ENCODE measurements around the gene TWIST2.

Gene TWIST2

GRCh38 chr2:238875101-238875470 lies 27.2 kb downstream of the TWIST2 start:
- no peak for DNase-seq

- no peak for DNase-seq
Measured at GRCh38 chr2:238875471-238876231, 27.8 kb downstream of the TWIST2 start.

- DNase-seq, result no peak
Measured at GRCh38 chr2:238876232-238876630, 28.3 kb downstream of the TWIST2 start.

GRCh38 chr2:238878051-238878735 lies 30.3 kb downstream of the TWIST2 start:
- DNase-seq, result no peak

GRCh38 chr2:238879043-238879442 lies 31.2 kb downstream of the TWIST2 start:
- no peak for DNase-seq

- DNase-seq, result no peak
Measured at GRCh38 chr2:238879621-238880377, 31.9 kb downstream of the TWIST2 start.

GRCh38 chr2:238881353-238882081 lies 33.6 kb downstream of the TWIST2 start:
- DNase-seq, result no peak

- DNase-seq, result no peak
Measured at GRCh38 chr2:238882082-238882755, 34.3 kb downstream of the TWIST2 start.

- DNase-seq, result no peak
Measured at GRCh38 chr2:238883421-238883901, 35.6 kb downstream of the TWIST2 start.

GRCh38 chr2:238884122-238884811 lies 36.4 kb downstream of the TWIST2 start:
- DNase-seq, result no peak

GRCh38 chr2:238884812-238885408 lies 37.0 kb downstream of the TWIST2 start:
- DNase-seq, result no peak

GRCh38 chr2:238886453-238887094 lies 38.7 kb downstream of the TWIST2 start:
- DNase-seq, result no peak

- no peak for DNase-seq
Measured at GRCh38 chr2:238887616-238888015, 39.7 kb downstream of the TWIST2 start.

- DNase-seq, result no peak
Measured at GRCh38 chr2:238888781-238889180, 40.9 kb downstream of the TWIST2 start.

GRCh38 chr2:238890131-238890530 lies 42.2 kb downstream of the TWIST2 start:
- DNase-seq, result no peak

- no peak for DNase-seq
Measured at GRCh38 chr2:238890618-238891456, 43.0 kb downstream of the TWIST2 start.

- no peak for DNase-seq
Measured at GRCh38 chr2:238891457-238892203, 43.7 kb downstream of the TWIST2 start.

GRCh38 chr2:238892204-238892500 lies 44.3 kb downstream of the TWIST2 start:
- DNase-seq, result no peak

GRCh38 chr2:238892796-238893195 lies 44.9 kb downstream of the TWIST2 start:
- DNase-seq, result no peak
